Mesodermal cell (in vitro differentiated cells): Measurements from ENCODE around the gene ST3GAL6. TPM values are rescaled to one million over a fixed set of nuclear protein-coding genes. Genes with fewer than 3 reads are reported as not detected.

Experiments
- H3K27ac ChIP-seq: 2 replicates; pipeline ENCODE4 v1.7.0; 2013; ENCODE audit warnings: mild to moderate bottlenecking, low read depth, low read length, moderate library complexity; ENCODE audit not compliant: severe bottlenecking
- H3K36me3 ChIP-seq: 2 replicates; pipeline ENCODE4 v1.7.1; 2013; ENCODE audit warnings: mild to moderate bottlenecking, low read length, moderate library complexity; ENCODE audit not compliant: control insufficient read depth, insufficient read depth
- H3K4me1 ChIP-seq: one replicate; pipeline ENCODE4 v1.7.1; 2013; ENCODE audit warnings: mild to moderate bottlenecking, low read length; ENCODE audit not compliant: insufficient read depth, control insufficient read depth, poor library complexity, severe bottlenecking
- H3K4me3 ChIP-seq: 2 replicates; pipeline ENCODE4 v1.7.0; 2013; ENCODE audit warnings: low read length, control low read depth, mild to moderate bottlenecking; ENCODE audit not compliant: insufficient read depth, poor library complexity, severe bottlenecking; ENCODE audit errors: extremely low read depth
- H3K9me3 ChIP-seq: 2 replicates; pipeline ENCODE4 v1.7.1; 2013; ENCODE audit warnings: mild to moderate bottlenecking, low read length, moderate library complexity; ENCODE audit not compliant: control insufficient read depth
- WGBS, 2 experiments: methylation state at CpG; one replicate each; pipeline ENCODE4 v1.1.5; 2013; ENCODE audit warnings: missing lambda C conversion rate in 2 of 2; ENCODE audit not compliant: insufficient coverage in 2 of 2; 5-methylcytosine and 5-hydroxymethylcytosine counted together
- polyA plus RNA-seq, 2 experiments: library from polyadenylated mRNA; stranded (reverse); fragments of 50-300 nt; gene quantifications; one replicate each; pipeline ENCODE4 v1.2.3, GENCODE V29; 2013

ST3GAL6 gene
- polyA plus RNA-seq (2013, experiment 1 of 2): 50.5 TPM
- polyA plus RNA-seq (2013, experiment 2 of 2): 55.3 TPM

GRCh38 chr3:98763076-98763475 lies at the start of gene ST3GAL6:
Gene ST3GAL6, plus strand, starts transcription at chr3:98763340. Its CDS starts 5,101 bp downstream, at chr3:98768441.
- Histone ChIP-seq H3K4me3 (no peak within 1 kb of the TSS), H3K4me1 (peaks cover 22% of the 10 kb centered on the region), H3K27ac (peak within 1 kb of the TSS; percentile 7), H3K36me3 (peaks cover 33% of the 10 kb centered on the region), H3K9me3 (no peaks in the 10 kb centered on the region)
- WGBS, 2 experiments: 92 to 100% methylated on average over 1 of the region's 1 CpG

- Histone ChIP-seq H3K4me1 (peaks cover 11% of the 10 kb centered on the region), H3K9me3 (peaks cover 4% of the 10 kb centered on the region), H3K36me3 (no peaks in the 10 kb centered on the region), H3K27ac (no peak overlapping the region), H3K4me3 (no peak overlapping the region)
- WGBS, 2 experiments: 55 to 64% methylated on average over 2 to 3 of the region's 3 CpGs
These were observed 49.2 kb upstream of the ST3GAL6 start for GRCh38 chr3:98713984-98714383.

GRCh38 chr3:98717584-98717983 lies 45.6 kb upstream of the ST3GAL6 start:
- WGBS, 2 experiments: 100% methylated on average over 1 of the region's 2 CpGs; no CpG with 5 or more reads in 1 of the 2 experiments
- Histone ChIP-seq H3K4me3 (no peak overlapping the region), H3K9me3 (peaks cover 4% of the 10 kb centered on the region), H3K27ac (no peak overlapping the region), H3K36me3 (no peaks in the 10 kb centered on the region), H3K4me1 (no peaks in the 10 kb centered on the region)

GRCh38 chr3:98718730-98719129 lies 44.4 kb upstream of the ST3GAL6 start:
- Histone ChIP-seq H3K27ac (no peak overlapping the region), H3K9me3 (peaks cover under 1% of the 10 kb centered on the region), H3K36me3 (no peaks in the 10 kb centered on the region), H3K4me3 (no peak overlapping the region), H3K4me1 (no peaks in the 10 kb centered on the region)
- WGBS, 2 experiments: no CpG with 5 or more reads among the region's 1 CpG

GRCh38 chr3:98721776-98722175 lies 41.4 kb upstream of the ST3GAL6 start:
- Histone ChIP-seq H3K36me3 (no peaks in the 10 kb centered on the region), H3K27ac (no peak overlapping the region), H3K4me3 (no peak overlapping the region), H3K9me3 (no peaks in the 10 kb centered on the region), H3K4me1 (no peaks in the 10 kb centered on the region)
- no CpG with 5 or more reads among the region's 1 CpG for WGBS, 2 experiments

GRCh38 chr3:98722389-98722788 lies 40.8 kb upstream of the ST3GAL6 start:
- WGBS, 2 experiments: 42% methylated on average over 2 of the region's 4 CpGs; no CpG with 5 or more reads in 1 of the 2 experiments
- H3K4me3 ChIP-seq: no peak overlapping the region
- no peaks in the 10 kb centered on the region for H3K36me3 ChIP-seq
- no peaks in the 10 kb centered on the region for H3K4me1 ChIP-seq
- no peak overlapping the region for H3K27ac ChIP-seq
- no peaks in the 10 kb centered on the region for H3K9me3 ChIP-seq

GRCh38 chr3:98725352-98725751 lies 37.8 kb upstream of the ST3GAL6 start:
- no CpG with 5 or more reads among the region's 2 CpGs for WGBS, 2 experiments
- H3K9me3 ChIP-seq: no peaks in the 10 kb centered on the region
- no peak overlapping the region for H3K27ac ChIP-seq
- H3K4me3 ChIP-seq: no peak overlapping the region
- H3K4me1 ChIP-seq: peaks cover 3% of the 10 kb centered on the region
- no peaks in the 10 kb centered on the region for H3K36me3 ChIP-seq

GRCh38 chr3:98726084-98726483 lies 37.1 kb upstream of the ST3GAL6 start:
- no CpG with 5 or more reads among the region's 1 CpG for WGBS, 2 experiments
- H3K27ac ChIP-seq: no peak overlapping the region
- no peaks in the 10 kb centered on the region for H3K9me3 ChIP-seq
- H3K4me1 ChIP-seq: peaks cover 8% of the 10 kb centered on the region
- no peak overlapping the region for H3K4me3 ChIP-seq
- H3K36me3 ChIP-seq: no peaks in the 10 kb centered on the region

GRCh38 chr3:98727638-98728037 lies 35.5 kb upstream of the ST3GAL6 start:
- Histone ChIP-seq H3K4me1 (peaks cover 8% of the 10 kb centered on the region), H3K9me3 (no peaks in the 10 kb centered on the region), H3K36me3 (no peaks in the 10 kb centered on the region), H3K27ac (no peak overlapping the region), H3K4me3 (no peak overlapping the region)
- WGBS, 2 experiments: 57% methylated on average over 1 of the region's 3 CpGs; no CpG with 5 or more reads in 1 of the 2 experiments

GRCh38 chr3:98728672-98729071 lies 34.5 kb upstream of the ST3GAL6 start:
- no peak overlapping the region for H3K4me3 ChIP-seq
- peaks cover 8% of the 10 kb centered on the region for H3K4me1 ChIP-seq
- no peak overlapping the region for H3K27ac ChIP-seq
- 83% methylated on average over 1 of the region's 2 CpGs; no CpG with 5 or more reads in 1 of the 2 experiments for WGBS, 2 experiments
- no peaks in the 10 kb centered on the region for H3K9me3 ChIP-seq
- no peaks in the 10 kb centered on the region for H3K36me3 ChIP-seq

GRCh38 chr3:98730338-98730737 lies 32.8 kb upstream of the ST3GAL6 start:
- no peak overlapping the region for H3K27ac ChIP-seq
- WGBS, 2 experiments: 80% methylated on average over 1 of the region's 1 CpG; no CpG with 5 or more reads in 1 of the 2 experiments
- H3K4me3 ChIP-seq: no peak overlapping the region
- peaks cover 19% of the 10 kb centered on the region for H3K4me1 ChIP-seq
- H3K36me3 ChIP-seq: no peaks in the 10 kb centered on the region
- H3K9me3 ChIP-seq: no peaks in the 10 kb centered on the region
